GM23338 (cell line): ENCODE results near the gene EBI3. TPM values are rescaled to one million over a fixed set of nuclear protein-coding genes. Genes with fewer than 3 reads are reported as not detected.
A peak's percentile ranks its signal among the peaks of the same experiment; 100 is the strongest.

Experiments
- ATAC-seq: fragments of 200-7000 bp; cut with Tn5 transposase; 3 replicates; pipeline ENCODE4 v1.9.1; 2020
- DNase-seq: peaks from one replicate; pipeline ENCODE4 v3.0.0-alpha.2; 2015; ENCODE audit warnings: low spot score
- H2AFZ ChIP-seq: fragments of 200-600 bp; sonication (generic); 2 replicates; pipeline ENCODE4 v1.8.0; 2016; ENCODE audit warnings: antibody characterized with exemption, mild to moderate bottlenecking, moderate library complexity
- H3F3A ChIP-seq: fragments of 200-600 bp; sonication (generic); replicated peaks from 2 replicates; pipeline ENCODE4 v1.8.0; 2017; ENCODE audit warnings: antibody characterized with exemption, mixed run types, low read depth
- H3K27ac ChIP-seq: fragments of 200-600 bp; sonication (generic); 2 replicates; pipeline ENCODE4 v1.6.1; 2016; ENCODE audit warnings: low read depth
- H3K27me3 ChIP-seq: fragments of 200-600 bp; sonication (generic); 2 replicates; pipeline ENCODE4 v1.8.0; 2016; ENCODE audit warnings: mild to moderate bottlenecking, mixed run types, moderate library complexity; ENCODE audit not compliant: insufficient read depth
- H3K36me3 ChIP-seq: fragments of 200-600 bp; sonication (generic); 2 replicates; pipeline ENCODE4 v1.8.0; 2016; ENCODE audit warnings: mild to moderate bottlenecking; ENCODE audit not compliant: insufficient read depth
- H3K4me1 ChIP-seq: fragments of 200-600 bp; sonication (generic); 2 replicates; pipeline ENCODE4 v1.8.0; 2016; ENCODE audit warnings: mild to moderate bottlenecking, moderate library complexity; ENCODE audit not compliant: insufficient read depth
- H3K4me2 ChIP-seq: fragments of 200-600 bp; sonication (generic); 2 replicates; pipeline ENCODE4 v1.7.1; 2017; ENCODE audit warnings: mixed run types
- H3K4me3 ChIP-seq: fragments of 200-600 bp; sonication (generic); 2 replicates; pipeline ENCODE4 v1.6.1; 2016; ENCODE audit warnings: mixed run types
- H3K79me2 ChIP-seq: fragments of 200-600 bp; sonication (generic); replicated peaks from 2 replicates; pipeline ENCODE4 v1.8.0; 2017; ENCODE audit warnings: mild to moderate bottlenecking; ENCODE audit not compliant: insufficient read depth
- H3K9me2 ChIP-seq: fragments of 200-600 bp; sonication (generic); 2 replicates; pipeline ENCODE4 v1.8.0; 2017; ENCODE audit not compliant: insufficient read depth
- H4K20me1 ChIP-seq: fragments of 200-600 bp; sonication (generic); replicated peaks from 2 replicates; pipeline ENCODE4 v1.8.0; 2017; ENCODE audit warnings: mild to moderate bottlenecking; ENCODE audit not compliant: insufficient read depth
- H3K27ac Mint-ChIP-seq: 2 replicates; pipeline ENCODE4 v1.8.0; 2020; ENCODE audit warnings: inconsistent platforms, mild to moderate bottlenecking, moderate library complexity, mixed read lengths
- H3K27me3 Mint-ChIP-seq: 3 replicates; pipeline ENCODE4 v1.8.0; 2022; ENCODE audit warnings: low read depth, mild to moderate bottlenecking, moderate library complexity, mixed read lengths, inconsistent platforms; ENCODE audit not compliant: insufficient read depth, poor library complexity
- H3K36me3 Mint-ChIP-seq: 3 replicates; pipeline ENCODE4 v1.8.0; 2021; ENCODE audit warnings: low read depth, mild to moderate bottlenecking, inconsistent platforms, moderate library complexity, mixed read lengths
- H3K4me1 Mint-ChIP-seq: 3 replicates; pipeline ENCODE4 v1.8.0; 2020; ENCODE audit warnings: mild to moderate bottlenecking, inconsistent platforms, mixed read lengths
- H3K4me3 Mint-ChIP-seq: 3 replicates; pipeline ENCODE4 v1.8.0; 2021; ENCODE audit warnings: moderate library complexity, mild to moderate bottlenecking, inconsistent platforms, mixed read lengths
- H3K9me3 Mint-ChIP-seq: 3 replicates; pipeline ENCODE4 v1.8.0; 2020; ENCODE audit warnings: moderate library complexity, mild to moderate bottlenecking, inconsistent platforms, mixed read lengths
- CREB1 ChIP-seq: fragments of 250-450 bp; sonication (Bioruptor Pico); IDR thresholded peaks from 2 replicates; pipeline ENCODE4 v1.5.0; 2020; ENCODE audit warnings: low read depth, mild to moderate bottlenecking, moderate library complexity
- EZH2 ChIP-seq: fragments of 200-600 bp; sonication (generic); IDR thresholded peaks from one replicate; pipeline ENCODE4 v1.8.0; 2017; ENCODE audit warnings: antibody characterized with exemption, mild to moderate bottlenecking, low read depth; ENCODE audit not compliant: unreplicated experiment
- STAT1 ChIP-seq: IDR thresholded peaks from one replicate; pipeline ENCODE4 v1.6.1; 2016; ENCODE audit warnings: antibody characterized with exemption; ENCODE audit not compliant: unreplicated experiment
- polyA plus RNA-seq: library from polyadenylated mRNA; unstranded; fragments of >200 nt; fragmentation: Nextera tagmentation; extraction: Ambion mirVana; gene quantifications from 2 replicates; pipeline ENCODE4 v1.2.1, GENCODE V29; 2016
- total RNA-seq: library from RNA; depleted of rRNA; stranded (reverse); fragments of >200 nt; shearing (Covaris generic); gene quantifications from 2 replicates; pipeline ENCODE4 v1.2.3, GENCODE V29; 2014
- TF ChIP-seq, protein P1 (sequence below): IDR thresholded peaks from one replicate; pipeline ENCODE4 v1.6.1; 2018; ENCODE audit warnings: antibody characterized with exemption; ENCODE audit not compliant: unreplicated experiment
- TF ChIP-seq, protein P2 (sequence below), 2 experiments: fragments of 200-600 bp in 1 of 2; sonication (generic) in 1 of 2; conservative IDR thresholded peaks; 2 replicates each; pipeline versions ENCODE4 v1.5.1 to v1.6.1; 2016 to 2017; ENCODE audit warnings: antibody characterized with exemption in 2 of 2, low read depth in 2 of 2, mild to moderate bottlenecking in 2 of 2, moderate library complexity in 1 of 2
- TF ChIP-seq, protein P3 (sequence below): fragments of 250-450 bp; sonication (Bioruptor Pico); IDR thresholded peaks from 2 replicates; pipeline ENCODE4 v1.5.0; 2020; ENCODE audit warnings: mild to moderate bottlenecking, moderate library complexity

The EBI3 gene
- total and polyA plus RNA-seq, 2 experiments from 2014 or later, result 0.52 to 1.4 TPM

DNA sequence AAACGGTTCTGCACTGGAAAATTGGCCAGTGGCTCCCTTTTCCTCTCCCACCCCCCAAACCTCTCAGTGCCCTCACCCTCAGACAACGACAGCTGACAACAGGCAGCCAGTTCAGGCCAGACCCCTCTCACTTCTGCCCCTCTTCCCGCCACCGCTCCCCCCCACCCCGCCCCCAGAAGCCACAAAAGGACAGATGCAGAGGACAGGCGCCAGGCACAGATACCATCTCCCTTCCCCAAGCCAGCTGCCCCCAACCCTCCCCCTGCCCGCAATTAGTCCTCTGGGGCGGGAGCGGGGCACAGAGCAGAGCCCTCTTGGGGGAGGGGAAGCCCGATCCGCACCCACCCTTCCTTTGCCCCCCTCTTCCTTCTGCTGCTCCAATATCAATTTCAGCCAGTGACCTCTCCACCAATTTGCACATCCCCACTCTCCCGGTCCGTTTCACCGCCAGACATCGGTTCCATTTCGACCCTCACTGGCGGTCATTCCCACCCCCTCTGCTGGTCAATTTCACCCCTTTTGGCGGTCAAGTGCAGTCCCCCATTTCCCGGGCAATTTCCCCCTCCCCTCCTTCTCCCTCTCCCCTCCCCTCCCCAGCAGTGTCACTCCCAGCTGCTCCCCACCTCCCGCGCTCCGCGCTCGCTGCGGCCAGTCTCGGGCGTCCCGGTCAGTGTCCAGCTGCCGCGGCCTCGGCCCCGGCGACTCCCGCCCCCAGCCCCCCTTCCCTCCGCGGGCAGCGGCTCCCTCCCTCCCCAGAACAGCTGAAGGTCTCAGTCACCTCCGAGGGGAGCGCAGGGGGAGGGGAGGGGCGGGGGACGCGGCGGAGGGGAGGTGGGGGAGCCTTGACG is 49.3 kb downstream of the EBI3 start, which contains the start of gene SHD:
Gene SHD (plus strand): TSS at position 848 of the 848 bp plus-strand sequence. CDS start 798 bp downstream, outside the sequence.
- Histone ChIP-seq H3K4me3 (peak within 1 kb of the TSS; percentile 85), H3K27ac (no peak within 1 kb of the TSS), H3K9me2 (no peaks in the 10 kb centered on the region), H3K4me2 (peak within 1 kb of the TSS; percentile 95), H3K36me3 (no peaks in the 10 kb centered on the region), H2AFZ (peak within 1 kb of the TSS; percentile 92), H4K20me1 (no peaks in the 10 kb centered on the region), H3K79me2 (no peaks in the 10 kb centered on the region), H3K27me3 (peaks cover 44% of the 10 kb centered on the region), H3F3A (peaks cover 5% of the 10 kb centered on the region; the same call in 1 of the 2 replicates), H3K4me1 (peaks cover 4% of the 10 kb centered on the region; the same call in 1 of the 2 replicates)
- Mint-ChIP-seq H3K4me3 (peak within 1 kb of the TSS; percentile 85), H3K9me3 (no peaks in the 10 kb centered on the region), H3K36me3 (no peaks in the 10 kb centered on the region), H3K27ac (no peak within 1 kb of the TSS), H3K27me3 (peaks cover 38% of the 10 kb centered on the region), H3K4me1 (peaks cover 4% of the 10 kb centered on the region; the same call in 2 of the 3 replicates)
- no peak for TF ChIP-seq STAT1
- no peak for TF ChIP-seq EZH2
- no peak for TF ChIP-seq CREB1 (CRISPR knock-in tag)
- TF ChIP-seq, protein P1, sequence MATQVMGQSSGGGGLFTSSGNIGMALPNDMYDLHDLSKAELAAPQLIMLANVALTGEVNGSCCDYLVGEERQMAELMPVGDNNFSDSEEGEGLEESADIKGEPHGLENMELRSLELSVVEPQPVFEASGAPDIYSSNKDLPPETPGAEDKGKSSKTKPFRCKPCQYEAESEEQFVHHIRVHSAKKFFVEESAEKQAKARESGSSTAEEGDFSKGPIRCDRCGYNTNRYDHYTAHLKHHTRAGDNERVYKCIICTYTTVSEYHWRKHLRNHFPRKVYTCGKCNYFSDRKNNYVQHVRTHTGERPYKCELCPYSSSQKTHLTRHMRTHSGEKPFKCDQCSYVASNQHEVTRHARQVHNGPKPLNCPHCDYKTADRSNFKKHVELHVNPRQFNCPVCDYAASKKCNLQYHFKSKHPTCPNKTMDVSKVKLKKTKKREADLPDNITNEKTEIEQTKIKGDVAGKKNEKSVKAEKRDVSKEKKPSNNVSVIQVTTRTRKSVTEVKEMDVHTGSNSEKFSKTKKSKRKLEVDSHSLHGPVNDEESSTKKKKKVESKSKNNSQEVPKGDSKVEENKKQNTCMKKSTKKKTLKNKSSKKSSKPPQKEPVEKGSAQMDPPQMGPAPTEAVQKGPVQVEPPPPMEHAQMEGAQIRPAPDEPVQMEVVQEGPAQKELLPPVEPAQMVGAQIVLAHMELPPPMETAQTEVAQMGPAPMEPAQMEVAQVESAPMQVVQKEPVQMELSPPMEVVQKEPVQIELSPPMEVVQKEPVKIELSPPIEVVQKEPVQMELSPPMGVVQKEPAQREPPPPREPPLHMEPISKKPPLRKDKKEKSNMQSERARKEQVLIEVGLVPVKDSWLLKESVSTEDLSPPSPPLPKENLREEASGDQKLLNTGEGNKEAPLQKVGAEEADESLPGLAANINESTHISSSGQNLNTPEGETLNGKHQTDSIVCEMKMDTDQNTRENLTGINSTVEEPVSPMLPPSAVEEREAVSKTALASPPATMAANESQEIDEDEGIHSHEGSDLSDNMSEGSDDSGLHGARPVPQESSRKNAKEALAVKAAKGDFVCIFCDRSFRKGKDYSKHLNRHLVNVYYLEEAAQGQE, result no peak
- TF ChIP-seq, protein P2, sequence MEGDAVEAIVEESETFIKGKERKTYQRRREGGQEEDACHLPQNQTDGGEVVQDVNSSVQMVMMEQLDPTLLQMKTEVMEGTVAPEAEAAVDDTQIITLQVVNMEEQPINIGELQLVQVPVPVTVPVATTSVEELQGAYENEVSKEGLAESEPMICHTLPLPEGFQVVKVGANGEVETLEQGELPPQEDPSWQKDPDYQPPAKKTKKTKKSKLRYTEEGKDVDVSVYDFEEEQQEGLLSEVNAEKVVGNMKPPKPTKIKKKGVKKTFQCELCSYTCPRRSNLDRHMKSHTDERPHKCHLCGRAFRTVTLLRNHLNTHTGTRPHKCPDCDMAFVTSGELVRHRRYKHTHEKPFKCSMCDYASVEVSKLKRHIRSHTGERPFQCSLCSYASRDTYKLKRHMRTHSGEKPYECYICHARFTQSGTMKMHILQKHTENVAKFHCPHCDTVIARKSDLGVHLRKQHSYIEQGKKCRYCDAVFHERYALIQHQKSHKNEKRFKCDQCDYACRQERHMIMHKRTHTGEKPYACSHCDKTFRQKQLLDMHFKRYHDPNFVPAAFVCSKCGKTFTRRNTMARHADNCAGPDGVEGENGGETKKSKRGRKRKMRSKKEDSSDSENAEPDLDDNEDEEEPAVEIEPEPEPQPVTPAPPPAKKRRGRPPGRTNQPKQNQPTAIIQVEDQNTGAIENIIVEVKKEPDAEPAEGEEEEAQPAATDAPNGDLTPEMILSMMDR (conservative IDR thresholded peaks at IDR 0.05; ENCODE audit: low read depth in 2 of 2), result no peak; a peak in 1 of 4 replicates
- TF ChIP-seq, protein P3, sequence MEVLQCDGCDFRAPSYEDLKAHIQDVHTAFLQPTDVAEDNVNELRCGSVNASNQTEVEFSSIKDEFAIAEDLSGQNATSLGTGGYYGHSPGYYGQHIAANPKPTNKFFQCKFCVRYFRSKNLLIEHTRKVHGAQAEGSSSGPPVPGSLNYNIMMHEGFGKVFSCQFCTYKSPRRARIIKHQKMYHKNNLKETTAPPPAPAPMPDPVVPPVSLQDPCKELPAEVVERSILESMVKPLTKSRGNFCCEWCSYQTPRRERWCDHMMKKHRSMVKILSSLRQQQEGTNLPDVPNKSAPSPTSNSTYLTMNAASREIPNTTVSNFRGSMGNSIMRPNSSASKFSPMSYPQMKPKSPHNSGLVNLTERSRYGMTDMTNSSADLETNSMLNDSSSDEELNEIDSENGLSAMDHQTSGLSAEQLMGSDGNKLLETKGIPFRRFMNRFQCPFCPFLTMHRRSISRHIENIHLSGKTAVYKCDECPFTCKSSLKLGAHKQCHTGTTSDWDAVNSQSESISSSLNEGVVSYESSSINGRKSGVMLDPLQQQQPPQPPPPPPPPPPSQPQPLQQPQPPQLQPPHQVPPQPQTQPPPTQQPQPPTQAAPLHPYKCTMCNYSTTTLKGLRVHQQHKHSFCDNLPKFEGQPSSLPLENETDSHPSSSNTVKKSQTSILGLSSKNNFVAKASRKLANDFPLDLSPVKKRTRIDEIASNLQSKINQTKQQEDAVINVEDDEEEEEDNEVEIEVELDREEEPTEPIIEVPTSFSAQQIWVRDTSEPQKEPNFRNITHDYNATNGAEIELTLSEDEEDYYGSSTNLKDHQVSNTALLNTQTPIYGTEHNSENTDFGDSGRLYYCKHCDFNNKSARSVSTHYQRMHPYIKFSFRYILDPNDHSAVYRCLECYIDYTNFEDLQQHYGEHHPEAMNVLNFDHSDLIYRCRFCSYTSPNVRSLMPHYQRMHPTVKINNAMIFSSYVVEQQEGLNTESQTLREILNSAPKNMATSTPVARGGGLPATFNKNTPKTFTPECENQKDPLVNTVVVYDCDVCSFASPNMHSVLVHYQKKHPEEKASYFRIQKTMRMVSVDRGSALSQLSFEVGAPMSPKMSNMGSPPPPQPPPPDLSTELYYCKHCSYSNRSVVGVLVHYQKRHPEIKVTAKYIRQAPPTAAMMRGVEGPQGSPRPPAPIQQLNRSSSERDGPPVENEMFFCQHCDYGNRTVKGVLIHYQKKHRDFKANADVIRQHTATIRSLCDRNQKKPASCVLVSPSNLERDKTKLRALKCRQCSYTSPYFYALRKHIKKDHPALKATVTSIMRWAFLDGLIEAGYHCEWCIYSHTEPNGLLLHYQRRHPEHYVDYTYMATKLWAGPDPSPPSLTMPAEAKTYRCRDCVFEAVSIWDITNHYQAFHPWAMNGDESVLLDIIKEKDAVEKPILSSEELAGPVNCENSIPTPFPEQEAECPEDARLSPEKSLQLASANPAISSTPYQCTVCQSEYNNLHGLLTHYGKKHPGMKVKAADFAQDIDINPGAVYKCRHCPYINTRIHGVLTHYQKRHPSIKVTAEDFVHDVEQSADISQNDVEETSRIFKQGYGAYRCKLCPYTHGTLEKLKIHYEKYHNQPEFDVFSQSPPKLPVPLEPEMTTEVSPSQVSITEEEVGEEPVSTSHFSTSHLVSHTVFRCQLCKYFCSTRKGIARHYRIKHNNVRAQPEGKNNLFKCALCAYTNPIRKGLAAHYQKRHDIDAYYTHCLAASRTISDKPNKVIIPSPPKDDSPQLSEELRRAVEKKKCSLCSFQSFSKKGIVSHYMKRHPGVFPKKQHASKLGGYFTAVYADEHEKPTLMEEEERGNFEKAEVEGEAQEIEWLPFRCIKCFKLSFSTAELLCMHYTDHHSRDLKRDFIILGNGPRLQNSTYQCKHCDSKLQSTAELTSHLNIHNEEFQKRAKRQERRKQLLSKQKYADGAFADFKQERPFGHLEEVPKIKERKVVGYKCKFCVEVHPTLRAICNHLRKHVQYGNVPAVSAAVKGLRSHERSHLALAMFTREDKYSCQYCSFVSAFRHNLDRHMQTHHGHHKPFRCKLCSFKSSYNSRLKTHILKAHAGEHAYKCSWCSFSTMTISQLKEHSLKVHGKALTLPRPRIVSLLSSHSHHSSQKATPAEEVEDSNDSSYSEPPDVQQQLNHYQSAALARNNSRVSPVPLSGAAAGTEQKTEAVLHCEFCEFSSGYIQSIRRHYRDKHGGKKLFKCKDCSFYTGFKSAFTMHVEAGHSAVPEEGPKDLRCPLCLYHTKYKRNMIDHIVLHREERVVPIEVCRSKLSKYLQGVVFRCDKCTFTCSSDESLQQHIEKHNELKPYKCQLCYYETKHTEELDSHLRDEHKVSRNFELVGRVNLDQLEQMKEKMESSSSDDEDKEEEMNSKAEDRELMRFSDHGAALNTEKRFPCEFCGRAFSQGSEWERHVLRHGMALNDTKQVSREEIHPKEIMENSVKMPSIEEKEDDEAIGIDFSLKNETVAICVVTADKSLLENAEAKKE (CRISPR knock-in tag), result no peak
- peak; percentile 72 for DNase-seq
- peak; percentile 36 for ATAC-seq
